GM21526 (cell line): ENCODE results near the gene MYO1G.

Source experiments
- ATAC-seq: cut with Tn5 transposase; IDR thresholded peaks from one replicate; pipeline ENCODE4 v1.9.1; 2021; ENCODE audit warnings: moderate library complexity; ENCODE audit not compliant: unreplicated experiment, low FRiP score

Gene MYO1G

GRCh38 chr7:44967571-44968446 lies 11.0 kb downstream of the MYO1G start:
- no peak for ATAC-seq

DNA sequence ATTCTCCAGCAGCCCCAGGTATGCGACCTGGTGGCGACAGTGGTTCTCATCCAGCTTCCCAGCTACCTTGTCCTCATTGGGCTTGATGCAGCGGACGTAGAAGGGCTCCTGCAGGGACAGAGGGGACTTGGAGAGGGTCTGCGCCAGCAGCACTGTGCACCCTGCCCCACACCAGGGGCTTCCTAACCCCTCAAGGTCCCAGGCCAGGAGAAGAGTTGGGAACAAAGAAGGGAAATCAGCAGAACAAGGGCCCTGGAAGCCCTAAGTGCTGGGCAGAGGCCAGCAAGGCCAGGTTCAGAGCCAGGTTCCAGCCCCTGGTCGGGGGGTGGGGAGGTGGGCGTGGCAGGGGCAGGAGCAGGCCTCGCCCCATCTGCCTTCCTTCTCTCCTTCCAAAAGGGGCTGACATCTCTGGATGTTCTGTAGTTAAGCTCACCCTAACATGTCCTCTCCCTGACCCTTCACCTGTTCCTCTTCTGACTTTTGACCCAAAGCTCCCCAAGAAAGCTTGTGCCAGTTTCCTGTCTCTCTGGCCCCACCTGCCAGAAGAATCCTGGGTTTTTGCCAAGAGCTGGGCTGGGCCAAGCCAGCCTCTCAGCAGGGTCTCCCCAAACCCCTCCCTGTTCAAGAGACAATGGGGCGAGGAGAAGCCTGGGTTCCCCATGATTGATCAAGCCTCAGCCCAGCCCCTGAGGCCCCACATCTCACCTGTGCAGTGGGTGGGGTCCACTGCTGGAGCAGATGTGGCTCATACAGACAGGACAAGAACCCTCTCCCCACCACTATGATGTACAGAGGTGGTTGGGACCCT lies 11.9 kb downstream of the MYO1G start:
- ATAC-seq = no peak

DNA sequence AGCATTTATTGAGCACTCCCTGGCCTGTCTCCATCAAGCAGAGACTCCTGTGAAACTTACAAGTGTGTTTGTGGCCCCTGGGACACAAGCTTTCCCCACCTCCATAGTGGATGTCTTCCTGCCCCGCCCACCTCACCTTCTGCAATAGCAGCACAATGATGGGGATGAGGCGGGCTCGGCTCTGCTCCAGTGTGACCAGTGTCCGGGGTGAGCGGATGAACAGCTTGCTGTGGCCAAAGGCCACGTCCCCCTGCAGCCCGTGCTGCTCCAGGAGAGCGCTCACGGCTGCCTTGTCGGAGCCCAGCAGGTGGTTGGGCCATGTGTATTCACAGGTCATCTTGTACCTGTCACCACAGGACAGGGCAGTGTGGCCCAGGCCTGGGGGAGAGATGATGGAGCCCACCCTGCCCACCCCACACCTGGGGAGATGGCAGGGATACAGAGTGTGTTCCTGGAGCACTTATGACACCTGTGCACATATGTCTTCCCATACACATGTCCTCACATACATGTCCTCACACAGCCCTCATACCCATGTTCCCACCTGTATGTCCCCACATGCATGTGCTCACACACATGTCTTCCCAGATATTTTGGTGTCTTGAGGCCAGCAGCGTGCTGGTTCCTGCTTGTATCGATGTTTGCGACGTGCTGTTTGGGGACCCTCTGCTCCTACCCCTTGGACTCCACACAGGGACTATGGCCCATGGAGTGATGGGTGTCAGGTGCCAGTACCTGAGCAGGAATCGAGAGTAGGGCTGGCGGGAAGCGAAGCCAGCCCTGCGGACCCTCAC lies 12.7 kb downstream of the MYO1G start:
- ATAC-seq = no peak

- no peak for ATAC-seq
These were observed 13.3 kb downstream of the MYO1G start for GRCh38 chr7:44965441-44965903.

GRCh38 chr7:44964831-44965440 lies 13.9 kb downstream of the MYO1G start:
- no peak for ATAC-seq

DNA sequence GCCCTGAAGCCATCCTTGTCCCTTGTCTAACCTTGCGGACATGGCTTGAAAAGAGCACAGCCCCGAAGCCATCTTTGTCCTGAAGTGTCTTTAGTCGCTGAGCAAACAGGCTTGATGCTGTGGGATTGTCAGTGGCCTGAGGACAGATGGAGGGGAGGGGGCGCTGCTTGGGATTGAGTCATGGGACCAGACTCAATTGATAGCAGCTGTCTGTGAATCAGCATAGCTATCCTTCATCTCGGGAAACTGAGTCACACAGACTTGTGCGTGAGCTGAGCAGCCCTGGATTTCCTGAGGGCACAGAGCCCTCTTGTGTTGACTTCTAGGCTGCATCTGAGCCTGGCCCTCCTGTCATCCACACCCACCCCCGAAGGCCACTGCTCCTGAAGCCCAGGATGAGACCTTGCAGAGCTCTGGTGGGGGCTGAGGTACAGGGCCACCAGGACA lies 14.4 kb downstream of the MYO1G start:
- ATAC-seq = no peak

GRCh38 chr7:44963364-44964290 lies 15.2 kb downstream of the MYO1G start:
- ATAC-seq = no peak

DNA sequence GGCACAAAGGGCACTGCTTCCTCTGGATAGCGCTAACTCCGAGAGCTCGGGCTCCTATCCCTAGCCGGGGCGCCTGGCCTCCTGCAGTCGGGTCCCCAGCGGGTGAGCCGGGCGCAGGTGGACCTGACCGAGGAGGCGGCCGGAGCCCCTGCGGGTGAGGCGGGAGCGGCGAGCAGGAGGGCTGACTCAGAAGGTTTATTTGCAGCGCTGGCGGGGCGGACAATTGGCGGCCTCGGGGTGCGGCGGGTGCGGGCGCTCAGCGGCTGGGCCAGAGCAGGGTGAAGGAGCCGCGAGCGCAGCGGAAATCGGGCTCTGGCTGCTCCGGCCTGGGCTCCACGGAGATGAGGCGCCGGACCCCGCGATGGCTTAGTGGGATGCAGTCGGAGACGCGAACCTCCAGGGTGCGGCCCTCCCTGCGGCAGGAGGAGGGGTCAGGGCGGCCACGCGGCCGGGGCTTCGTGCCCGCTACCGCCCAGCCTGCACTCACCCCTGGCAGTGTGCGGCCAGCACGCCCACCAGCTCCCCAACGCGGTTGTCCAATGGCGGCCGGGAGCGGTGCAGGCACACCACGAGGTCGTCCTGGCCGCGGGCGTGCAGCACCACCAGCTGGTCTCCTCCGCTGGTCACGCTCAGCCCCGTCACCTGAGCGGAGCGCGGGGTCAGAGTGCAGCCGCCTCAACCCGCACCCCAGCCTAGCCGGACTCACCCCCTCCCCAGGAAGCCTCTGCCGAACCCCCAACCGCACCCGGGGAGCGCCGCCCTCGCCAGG lies 16.1 kb downstream of the MYO1G start:
- ATAC-seq = no peak

GRCh38 chr7:44961844-44962482 lies 16.9 kb downstream of the MYO1G start:
- ATAC-seq = no peak

DNA sequence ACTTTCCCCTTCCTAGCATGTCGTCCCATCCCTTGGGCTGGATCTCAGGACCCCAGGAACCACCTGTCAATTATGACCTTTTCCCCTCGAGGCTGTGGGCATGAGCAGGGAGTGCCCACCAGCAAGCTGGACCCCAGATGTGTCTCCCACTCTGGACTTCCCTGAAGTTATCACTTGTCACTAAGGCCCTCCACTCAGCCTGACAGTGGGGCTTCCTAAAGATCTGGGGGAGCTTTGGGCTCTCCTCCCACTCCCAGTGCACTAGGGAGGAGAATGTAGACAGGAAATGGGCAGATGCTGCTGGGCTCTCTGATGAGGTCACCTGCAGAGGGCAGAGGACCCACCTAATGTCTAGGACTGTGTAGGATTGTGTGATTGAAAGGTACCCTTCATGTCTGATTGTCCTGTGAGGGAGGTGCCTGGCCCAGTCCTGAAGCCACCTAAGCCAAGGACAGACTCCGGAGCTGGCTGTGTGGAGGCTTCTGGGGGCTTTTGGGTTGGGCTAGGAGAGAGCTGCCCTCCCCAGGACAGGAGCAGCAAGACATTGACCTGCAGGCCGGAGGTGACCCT lies 18.7 kb downstream of the MYO1G start:
- no peak for ATAC-seq

- no peak for ATAC-seq
These were observed 19.3 kb downstream of the MYO1G start for GRCh38 chr7:44959433-44959951.

GRCh38 chr7:44958645-44959344 lies 20.0 kb downstream of the MYO1G start:
- ATAC-seq = no peak

GRCh38 chr7:44956157-44956766 lies 22.6 kb downstream of the MYO1G start:
- no peak for ATAC-seq

DNA sequence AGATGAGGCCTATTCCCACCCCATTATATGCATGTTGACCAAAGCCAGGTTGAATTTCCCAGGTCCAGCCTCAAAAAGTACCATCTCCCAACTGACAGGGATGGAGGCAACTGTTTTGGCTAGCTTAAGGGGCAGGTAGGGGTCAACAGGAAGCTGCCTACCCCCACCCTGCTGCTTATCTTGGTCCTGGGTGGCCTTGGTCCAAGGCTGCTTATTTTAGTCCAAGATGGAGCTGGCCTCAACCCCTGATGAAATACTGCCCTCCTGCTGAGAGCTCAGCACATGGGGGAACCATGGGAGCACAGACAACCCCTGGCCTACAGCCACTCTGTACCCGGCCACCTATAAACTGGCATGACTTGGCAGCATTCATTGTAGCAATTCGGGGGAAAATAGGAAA lies 23.1 kb downstream of the MYO1G start:
- no peak for ATAC-seq

GRCh38 chr7:44953156-44953555 lies 25.7 kb downstream of the MYO1G start:
- ATAC-seq = no peak

DNA sequence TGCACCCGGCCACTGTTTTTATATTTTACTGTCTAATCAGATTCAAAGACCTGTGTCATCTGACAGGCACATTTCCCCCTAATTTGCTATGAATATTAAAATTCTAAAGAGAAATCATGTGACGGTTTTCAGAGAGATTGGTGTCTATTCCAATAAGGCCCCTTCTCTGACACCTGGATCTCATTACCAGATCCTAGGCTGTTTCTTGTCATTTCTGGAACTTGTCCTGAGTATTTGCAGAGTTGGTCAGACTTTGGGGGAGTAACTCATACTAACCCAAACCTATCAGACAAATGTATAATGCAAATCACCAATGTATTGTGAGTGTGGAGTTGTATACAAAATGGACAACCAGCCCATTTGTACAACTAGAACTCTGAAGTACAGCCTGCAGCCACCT lies 29.5 kb downstream of the MYO1G start:
- ATAC-seq = no peak
